ENCODE data around the gene OCEL1. TPM values are rescaled to one million over a fixed set of nuclear protein-coding genes. Genes with fewer than 3 reads are reported as not detected.

Gene OCEL1
- total RNA-seq, 4 donors from 2014 or later: 1.8 to 6.9 (median 4.1) TPM

GRCh38 chr19:17225053-17225452, 973 bp upstream of the OCEL1 start:
- H3K4me3 ChIP-seq: no peak overlapping the region
- H3K27ac ChIP-seq: no peak overlapping the region
- peaks cover 6 to 34% (median 13%) of the 10 kb centered on the region in 3 donors for H3K4me1 ChIP-seq
- H3K9me3 ChIP-seq: no peaks in the 10 kb centered on the region
- no peaks in the 10 kb centered on the region for H3K27me3 ChIP-seq
- 76 to 88% methylated on average over 10 of the region's 10 CpGs for WGBS, 2 donors
- no peak for TF ChIP-seq POLR2A (IDR thresholded peaks at IDR 0.05)
- TF ChIP-seq, protein P1, sequence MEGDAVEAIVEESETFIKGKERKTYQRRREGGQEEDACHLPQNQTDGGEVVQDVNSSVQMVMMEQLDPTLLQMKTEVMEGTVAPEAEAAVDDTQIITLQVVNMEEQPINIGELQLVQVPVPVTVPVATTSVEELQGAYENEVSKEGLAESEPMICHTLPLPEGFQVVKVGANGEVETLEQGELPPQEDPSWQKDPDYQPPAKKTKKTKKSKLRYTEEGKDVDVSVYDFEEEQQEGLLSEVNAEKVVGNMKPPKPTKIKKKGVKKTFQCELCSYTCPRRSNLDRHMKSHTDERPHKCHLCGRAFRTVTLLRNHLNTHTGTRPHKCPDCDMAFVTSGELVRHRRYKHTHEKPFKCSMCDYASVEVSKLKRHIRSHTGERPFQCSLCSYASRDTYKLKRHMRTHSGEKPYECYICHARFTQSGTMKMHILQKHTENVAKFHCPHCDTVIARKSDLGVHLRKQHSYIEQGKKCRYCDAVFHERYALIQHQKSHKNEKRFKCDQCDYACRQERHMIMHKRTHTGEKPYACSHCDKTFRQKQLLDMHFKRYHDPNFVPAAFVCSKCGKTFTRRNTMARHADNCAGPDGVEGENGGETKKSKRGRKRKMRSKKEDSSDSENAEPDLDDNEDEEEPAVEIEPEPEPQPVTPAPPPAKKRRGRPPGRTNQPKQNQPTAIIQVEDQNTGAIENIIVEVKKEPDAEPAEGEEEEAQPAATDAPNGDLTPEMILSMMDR (IDR thresholded peaks at IDR 0.05): no peak
- H3K36me3 ChIP-seq: peaks cover 0 to 16% (median 7%) of the 10 kb centered on the region in 3 donors
- intact Hi-C loops (cut with DNase I): no loop called here
- DNase-seq: no peak

DNA sequence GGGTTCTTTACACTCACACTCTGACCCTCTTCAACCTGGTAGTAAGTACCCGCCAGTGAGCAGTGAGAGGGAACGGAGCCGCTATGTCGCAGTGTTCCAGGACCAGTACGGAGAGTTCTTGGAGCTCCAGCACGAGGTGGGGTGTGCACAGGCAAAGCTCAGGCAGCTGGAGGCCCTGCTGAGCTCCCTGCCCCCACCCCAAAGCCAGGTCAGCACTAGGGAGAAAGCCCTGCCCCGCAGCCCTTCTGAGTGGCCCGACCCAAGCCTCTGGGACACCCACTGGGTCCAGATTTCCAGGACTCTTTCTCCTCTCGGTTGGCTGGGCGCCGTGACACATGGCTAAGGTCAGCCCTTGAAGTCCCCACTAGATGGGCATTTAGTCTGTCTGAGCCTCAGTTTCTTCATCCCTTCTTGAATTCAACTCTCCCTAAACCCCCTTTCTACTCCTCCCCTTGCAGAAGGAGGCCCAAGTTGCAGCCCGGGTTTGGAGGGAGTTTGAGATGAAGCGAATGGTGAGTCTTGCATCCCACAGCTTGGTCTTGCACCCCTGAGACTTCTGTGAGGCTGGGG, 1.9 kb downstream of the OCEL1 start:
- TF ChIP-seq, protein P1 (IDR thresholded peaks at IDR 0.05): no peak
- no peak for TF ChIP-seq POLR2A (IDR thresholded peaks at IDR 0.05)
- intact Hi-C loops (cut with DNase I): no loop called here
- Histone ChIP-seq H3K4me1 (peaks cover 6 to 27% (median 8%) of the 10 kb centered on the region in 3 donors), H3K27ac (no peak overlapping the region), H3K9me3 (no peaks in the 10 kb centered on the region), H3K4me3 (no peak overlapping the region), H3K36me3 (peaks cover 10 to 44% (median 18%) of the 10 kb centered on the region in 3 donors), H3K27me3 (no peaks in the 10 kb centered on the region)
- WGBS, 2 donors: 85 to 88% methylated on average over 11 to 13 of the region's 13 CpGs
- DNase-seq: no peak

GRCh38 chr19:17229890-17230289, 3.9 kb downstream of the OCEL1 start:
- Histone ChIP-seq H3K27ac (no peak overlapping the region), H3K9me3 (no peaks in the 10 kb centered on the region), H3K36me3 (peaks cover 10 to 64% (median 18%) of the 10 kb centered on the region in 3 donors), H3K4me3 (no peak overlapping the region), H3K27me3 (no peaks in the 10 kb centered on the region), H3K4me1 (peaks cover 14 to 36% (median 14%) of the 10 kb centered on the region in 3 donors)
- TF ChIP-seq, protein P1 (IDR thresholded peaks at IDR 0.05): no peak
- TF ChIP-seq POLR2A (IDR thresholded peaks at IDR 0.05): no peak
- 100% methylated on average over 1 of the region's 3 CpGs for WGBS, 2 donors
- intact Hi-C loops (cut with DNase I): no loop called here
- DNase-seq: no peak

- Histone ChIP-seq H3K27me3 (no peaks in the 10 kb centered on the region), H3K4me1 (peaks cover 13 to 42% (median 21%) of the 10 kb centered on the region in 3 donors), H3K36me3 (peaks cover 10 to 75% (median 18%) of the 10 kb centered on the region in 3 donors), H3K27ac (no peak overlapping the region), H3K9me3 (no peaks in the 10 kb centered on the region), H3K4me3 (no peak overlapping the region)
- WGBS, 2 donors: 89 to 92% methylated on average over 17 to 21 of the region's 25 CpGs
- TF ChIP-seq, protein P1 (IDR thresholded peaks at IDR 0.05): no peak
- TF ChIP-seq POLR2A (IDR thresholded peaks at IDR 0.05): no peak
- intact Hi-C loops (cut with DNase I): no loop called here
- no peak for DNase-seq
These were observed 6.2 kb downstream of the OCEL1 start for GRCh38 chr19:17232258-17232657.

DNA sequence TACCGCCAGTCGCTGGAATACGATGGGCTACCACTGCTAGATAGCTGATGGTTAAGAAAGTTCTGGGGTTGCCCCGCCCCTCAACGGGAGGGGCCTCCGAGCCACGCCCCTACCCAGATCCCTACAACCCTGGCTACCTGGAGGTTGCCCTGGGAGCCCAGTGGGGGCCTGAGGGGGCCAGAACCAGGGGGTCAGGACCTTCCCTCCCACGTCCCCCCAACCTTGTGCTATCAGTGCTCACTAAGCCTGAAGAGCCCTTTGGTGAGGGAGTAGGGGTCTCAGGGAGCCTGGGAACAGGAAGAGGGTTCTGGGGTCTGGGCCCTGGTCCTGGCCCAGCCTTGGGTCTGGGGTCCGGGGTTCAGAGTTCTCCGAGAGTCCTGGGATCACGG, 8.9 kb downstream of the OCEL1 start:
- peak overlapping the region; percentile 64 to 89 (median 74) for H3K27ac ChIP-seq
- H3K36me3 ChIP-seq: peaks cover 10 to 87% (median 17%) of the 10 kb centered on the region in 3 donors
- intact Hi-C loops (cut with DNase I): no loop called here
- no peaks in the 10 kb centered on the region for H3K27me3 ChIP-seq
- TF ChIP-seq POLR2A (IDR thresholded peaks at IDR 0.05): no peak
- TF ChIP-seq, protein P1 (IDR thresholded peaks at IDR 0.05): no peak
- WGBS, 2 donors: 7 to 29% methylated on average over 6 to 7 of the region's 11 CpGs
- H3K9me3 ChIP-seq: no peaks in the 10 kb centered on the region
- peaks cover 13 to 39% (median 21%) of the 10 kb centered on the region in 3 donors for H3K4me1 ChIP-seq
- H3K4me3 ChIP-seq: peak overlapping the region; percentile 37 to 80 (median 46)
- no peak for DNase-seq
